Ovary (tissue), 3 donors: ENCODE data around the gene ADH1C.

ENCODE experiments used
- CTCF ChIP-seq, 3 donors: fragments of 450-650 bp in 2 of 3; fragments of 200-600 bp in 1 of 3; IDR thresholded peaks; one replicate each; pipeline versions ENCODE4 v1.5.1 to v1.8.0; 2016 to 2022; ENCODE audit warnings: antibody characterized with exemption in 3 of 3, mild to moderate bottlenecking in 1 of 3
- POLR2A ChIP-seq: fragments of 450-650 bp; IDR thresholded peaks from one replicate; pipeline ENCODE4 v1.6.1; 2017; ENCODE audit warnings: antibody characterized with exemption, mild to moderate bottlenecking, moderate library complexity
- donor health status: DM: no; HTN: no; CAD: no.

- no peak for TF ChIP-seq CTCF (IDR thresholded peaks at IDR 0.05)
- no peak for TF ChIP-seq POLR2A
These were observed 43.2 kb upstream of the ADH1C start for GRCh38 chr4:99395595-99396364.
